ENCODE results near the gene HCRTR1. TPM values are rescaled to one million over a fixed set of nuclear protein-coding genes. Genes with fewer than 3 reads are reported as not detected.
A peak's percentile ranks its signal among the peaks of the same experiment; 100 is the strongest.

HCRTR1 gene
- total RNA-seq, 2 donors from 2014 or later, result not detected

- no peaks in the 10 kb centered on the region for H3K9me3 ChIP-seq
- ATAC-seq (ENCODE audit: insufficient number of reproducible peaks, low FRiP score, low read depth), result no peak
- no peak for TF ChIP-seq CTCF (IDR thresholded peaks at IDR 0.05)
- H3K27ac ChIP-seq, result no peak overlapping the region
- no peak for DNase-seq (ENCODE audit: low spot score)
- no peaks in the 10 kb centered on the region for H3K27me3 ChIP-seq (replicated peaks; ENCODE audit: insufficient read depth)
- H3K4me1 ChIP-seq (ENCODE audit: control insufficient read depth in 1 of 2, low read depth in 2 of 2), result no peaks in the 10 kb centered on the region
- no peaks in the 10 kb centered on the region for H3K36me3 ChIP-seq
- H3K4me3 ChIP-seq, result no peak overlapping the region
Observed at GRCh38 chr1:31602081-31602480, 15.4 kb upstream of the HCRTR1 start.

GRCh38 chr1:31605908-31606427 is 11.5 kb upstream of the HCRTR1 start:
- no peak overlapping the region for H3K27ac ChIP-seq
- H3K27me3 ChIP-seq (replicated peaks; ENCODE audit: insufficient read depth), result no peaks in the 10 kb centered on the region
- no peaks in the 10 kb centered on the region for H3K4me1 ChIP-seq (ENCODE audit: control insufficient read depth in 1 of 2, low read depth in 2 of 2)
- no peaks in the 10 kb centered on the region for H3K9me3 ChIP-seq
- TF ChIP-seq CTCF (IDR thresholded peaks at IDR 0.05), result no peak
- DNase-seq (ENCODE audit: low spot score) (no peak), ATAC-seq (ENCODE audit: insufficient number of reproducible peaks, low FRiP score, low read depth) (no peak)
- H3K4me3 ChIP-seq, result no peak overlapping the region
- H3K36me3 ChIP-seq, result no peaks in the 10 kb centered on the region

GRCh38 chr1:31607360-31607759 is 10.1 kb upstream of the HCRTR1 start:
- no peak for DNase-seq (ENCODE audit: low spot score)
- no peaks in the 10 kb centered on the region for H3K36me3 ChIP-seq
- H3K27me3 ChIP-seq (replicated peaks; ENCODE audit: insufficient read depth), result no peaks in the 10 kb centered on the region
- H3K4me1 ChIP-seq (ENCODE audit: control insufficient read depth in 1 of 2, low read depth in 2 of 2), result no peaks in the 10 kb centered on the region
- no peak for ATAC-seq (ENCODE audit: insufficient number of reproducible peaks, low FRiP score, low read depth)
- no peak for TF ChIP-seq CTCF (IDR thresholded peaks at IDR 0.05)
- H3K4me3 ChIP-seq, result no peak overlapping the region
- no peaks in the 10 kb centered on the region for H3K9me3 ChIP-seq
- no peak overlapping the region for H3K27ac ChIP-seq

GRCh38 chr1:31609514-31610118 is 7.9 kb upstream of the HCRTR1 start:
- Histone ChIP-seq H3K9me3 (no peaks in the 10 kb centered on the region), H3K27me3 (replicated peaks; ENCODE audit: insufficient read depth) (no peaks in the 10 kb centered on the region), H3K4me1 (ENCODE audit: control insufficient read depth in 1 of 2, low read depth in 2 of 2) (peaks cover 6 to 11% of the 10 kb centered on the region in 2 donors), H3K36me3 (no peaks in the 10 kb centered on the region), H3K4me3 (no peak overlapping the region), H3K27ac (no peak overlapping the region)
- no peak for TF ChIP-seq CTCF (IDR thresholded peaks at IDR 0.05)
- no peak for DNase-seq (ENCODE audit: low spot score)
- no peak for ATAC-seq (ENCODE audit: insufficient number of reproducible peaks, low FRiP score, low read depth)

- Histone ChIP-seq H3K9me3 (no peaks in the 10 kb centered on the region), H3K4me1 (ENCODE audit: control insufficient read depth in 1 of 2, low read depth in 2 of 2) (peaks cover 14 to 36% of the 10 kb centered on the region in 2 donors), H3K4me3 (no peak overlapping the region), H3K27me3 (replicated peaks; ENCODE audit: insufficient read depth) (no peaks in the 10 kb centered on the region), H3K36me3 (no peaks in the 10 kb centered on the region), H3K27ac (peak overlapping the region; percentile 42 to 49)
- TF ChIP-seq CTCF (IDR thresholded peaks at IDR 0.05), result no peak
- ATAC-seq (ENCODE audit: insufficient number of reproducible peaks, low FRiP score, low read depth), result no peak
- DNase-seq (ENCODE audit: low spot score), result no peak
Observed at GRCh38 chr1:31614414-31615005, 3.0 kb upstream of the HCRTR1 start.
